DOHH2 (cell line): Measurements from ENCODE around the gene REG1B.

Experiments
- H3F3A ChIP-seq: fragments of 200-600 bp; sonication (generic), shearing (Covaris generic); 2 replicates; pipeline ENCODE4 v1.6.0; 2016; ENCODE audit warnings: antibody characterized with exemption, mild to moderate bottlenecking; ENCODE audit not compliant: control insufficient read depth, insufficient read depth
- H3K27ac ChIP-seq: fragments of 200-600 bp; sonication (generic); 2 replicates; pipeline ENCODE4 v1.5.1; 2014; ENCODE audit warnings: low read depth, mild to moderate bottlenecking, low read length, moderate library complexity
- H3K27me3 ChIP-seq: fragments of 200-600 bp; sonication (generic); 2 replicates; pipeline ENCODE4 v1.6.1; 2014; ENCODE audit warnings: mild to moderate bottlenecking, low read length, mixed read lengths; ENCODE audit not compliant: control insufficient read depth
- H3K36me3 ChIP-seq: fragments of 200-600 bp; sonication (generic); 2 replicates; pipeline ENCODE4 v1.6.1; 2014; ENCODE audit warnings: mild to moderate bottlenecking, low read length, moderate library complexity, mixed read lengths; ENCODE audit not compliant: control insufficient read depth
- H3K4me1 ChIP-seq: fragments of 200-600 bp; sonication (generic); 2 replicates; pipeline ENCODE4 v1.6.1; 2014; ENCODE audit warnings: mild to moderate bottlenecking, low read length, mixed read lengths; ENCODE audit not compliant: control insufficient read depth
- H3K4me2 ChIP-seq: fragments of 200-600 bp; sonication (generic); 2 replicates; pipeline ENCODE4 v1.6.0; 2014; ENCODE audit warnings: mild to moderate bottlenecking, low read length, moderate library complexity
- H3K4me3 ChIP-seq: fragments of 200-600 bp; sonication (generic); 2 replicates; pipeline ENCODE4 v1.5.1; 2014; ENCODE audit warnings: mild to moderate bottlenecking, low read length, mixed read lengths
- H3K79me2 ChIP-seq: fragments of 200-600 bp; sonication (generic); 2 replicates; pipeline ENCODE4 v1.6.1; 2014; ENCODE audit warnings: mild to moderate bottlenecking, low read length, mixed read lengths; ENCODE audit not compliant: control insufficient read depth
- H3K9me2 ChIP-seq: fragments of 200-600 bp; sonication (generic); replicated peaks from 2 replicates; pipeline ENCODE4 v1.6.1; 2014; ENCODE audit warnings: mild to moderate bottlenecking, low read length, mixed read lengths; ENCODE audit not compliant: control insufficient read depth
- H3K9me3 ChIP-seq: fragments of 200-600 bp; sonication (generic); 2 replicates; pipeline ENCODE4 v1.6.1; 2014; ENCODE audit warnings: antibody characterized with exemption, low read length, mixed read lengths; ENCODE audit not compliant: control insufficient read depth, insufficient read depth
- H4K20me1 ChIP-seq: fragments of 200-600 bp; sonication (generic); 2 replicates; pipeline ENCODE4 v1.6.0; 2014; ENCODE audit warnings: low read depth, mild to moderate bottlenecking, antibody characterized with exemption, low read length, moderate library complexity; ENCODE audit not compliant: control insufficient read depth, insufficient read depth
- EZH2phosphoT487 ChIP-seq: fragments of 200-600 bp; sonication (generic); IDR thresholded peaks from 2 replicates; pipeline ENCODE4 v1.6.1; 2017; ENCODE audit warnings: borderline replicate concordance, mild to moderate bottlenecking, antibody characterized with exemption, low read length, moderate library complexity, mixed read lengths
- TF ChIP-seq, protein P1 (sequence below): fragments of 200-600 bp; sonication (generic); IDR thresholded peaks from one replicate; pipeline ENCODE4 v1.5.1; 2014; ENCODE audit warnings: antibody characterized with exemption, mild to moderate bottlenecking, low read depth, low read length; ENCODE audit not compliant: poor library complexity, severe bottlenecking

Gene REG1B

GRCh38 chr2:79116997-79117928 lies 29.5 kb upstream of the REG1B start:
- Histone ChIP-seq H3K27ac (no peak overlapping the region), H3K4me2 (no peak overlapping the region), H3K9me3 (no peaks in the 10 kb centered on the region; the same call in 1 of the 2 replicates), H3K79me2 (no peaks in the 10 kb centered on the region), H3K4me1 (no peaks in the 10 kb centered on the region), H3K4me3 (no peak overlapping the region), H3K36me3 (no peaks in the 10 kb centered on the region), H3F3A (no peaks in the 10 kb centered on the region), H3K9me2 (no peaks in the 10 kb centered on the region), H4K20me1 (no peaks in the 10 kb centered on the region), H3K27me3 (no peaks in the 10 kb centered on the region)
- TF ChIP-seq EZH2phosphoT487 = no peak
- TF ChIP-seq, protein P1, sequence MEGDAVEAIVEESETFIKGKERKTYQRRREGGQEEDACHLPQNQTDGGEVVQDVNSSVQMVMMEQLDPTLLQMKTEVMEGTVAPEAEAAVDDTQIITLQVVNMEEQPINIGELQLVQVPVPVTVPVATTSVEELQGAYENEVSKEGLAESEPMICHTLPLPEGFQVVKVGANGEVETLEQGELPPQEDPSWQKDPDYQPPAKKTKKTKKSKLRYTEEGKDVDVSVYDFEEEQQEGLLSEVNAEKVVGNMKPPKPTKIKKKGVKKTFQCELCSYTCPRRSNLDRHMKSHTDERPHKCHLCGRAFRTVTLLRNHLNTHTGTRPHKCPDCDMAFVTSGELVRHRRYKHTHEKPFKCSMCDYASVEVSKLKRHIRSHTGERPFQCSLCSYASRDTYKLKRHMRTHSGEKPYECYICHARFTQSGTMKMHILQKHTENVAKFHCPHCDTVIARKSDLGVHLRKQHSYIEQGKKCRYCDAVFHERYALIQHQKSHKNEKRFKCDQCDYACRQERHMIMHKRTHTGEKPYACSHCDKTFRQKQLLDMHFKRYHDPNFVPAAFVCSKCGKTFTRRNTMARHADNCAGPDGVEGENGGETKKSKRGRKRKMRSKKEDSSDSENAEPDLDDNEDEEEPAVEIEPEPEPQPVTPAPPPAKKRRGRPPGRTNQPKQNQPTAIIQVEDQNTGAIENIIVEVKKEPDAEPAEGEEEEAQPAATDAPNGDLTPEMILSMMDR = no peak

- no peak for TF ChIP-seq EZH2phosphoT487
- Histone ChIP-seq H3K27ac (no peak overlapping the region), H3K4me1 (no peaks in the 10 kb centered on the region), H3F3A (no peaks in the 10 kb centered on the region), H3K4me3 (no peak overlapping the region), H3K27me3 (no peaks in the 10 kb centered on the region), H4K20me1 (no peaks in the 10 kb centered on the region), H3K36me3 (no peaks in the 10 kb centered on the region), H3K79me2 (no peaks in the 10 kb centered on the region), H3K9me3 (no peaks in the 10 kb centered on the region; the same call in 1 of the 2 replicates), H3K9me2 (no peaks in the 10 kb centered on the region), H3K4me2 (no peak overlapping the region)
Observed at GRCh38 chr2:79114797-79115494, 27.2 kb upstream of the REG1B start.

DNA sequence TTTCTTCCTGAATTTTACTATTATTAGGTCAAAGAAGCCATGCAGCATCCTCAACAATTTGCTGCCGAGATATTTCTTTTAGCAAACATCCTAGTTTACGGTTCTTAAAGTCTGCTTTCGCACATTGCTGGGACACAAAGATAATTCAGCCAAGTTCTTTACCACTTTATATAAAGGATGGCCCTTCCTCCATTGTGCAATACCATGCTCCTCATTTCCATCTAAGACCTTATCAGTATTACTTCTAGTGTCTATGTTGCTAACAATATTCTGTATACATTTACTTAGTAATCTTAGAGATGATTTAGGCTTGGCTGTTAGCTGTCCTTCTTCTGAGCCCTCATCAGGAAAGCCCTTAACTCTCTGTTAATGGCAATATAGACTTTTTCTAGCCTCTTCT lies 24.5 kb upstream of the REG1B start:
- H3K9me3 ChIP-seq = no peaks in the 10 kb centered on the region; the same call in 1 of the 2 replicates
- no peaks in the 10 kb centered on the region for H3K9me2 ChIP-seq
- H3K4me2 ChIP-seq = no peak overlapping the region
- TF ChIP-seq, protein P1 = no peak
- TF ChIP-seq EZH2phosphoT487 = no peak
- H3K4me3 ChIP-seq = no peak overlapping the region
- H3K36me3 ChIP-seq = no peaks in the 10 kb centered on the region
- no peak overlapping the region for H3K27ac ChIP-seq
- H3K27me3 ChIP-seq = no peaks in the 10 kb centered on the region
- no peaks in the 10 kb centered on the region for H3K4me1 ChIP-seq
- no peaks in the 10 kb centered on the region for H4K20me1 ChIP-seq
- H3K79me2 ChIP-seq = no peaks in the 10 kb centered on the region
- no peaks in the 10 kb centered on the region for H3F3A ChIP-seq

DNA sequence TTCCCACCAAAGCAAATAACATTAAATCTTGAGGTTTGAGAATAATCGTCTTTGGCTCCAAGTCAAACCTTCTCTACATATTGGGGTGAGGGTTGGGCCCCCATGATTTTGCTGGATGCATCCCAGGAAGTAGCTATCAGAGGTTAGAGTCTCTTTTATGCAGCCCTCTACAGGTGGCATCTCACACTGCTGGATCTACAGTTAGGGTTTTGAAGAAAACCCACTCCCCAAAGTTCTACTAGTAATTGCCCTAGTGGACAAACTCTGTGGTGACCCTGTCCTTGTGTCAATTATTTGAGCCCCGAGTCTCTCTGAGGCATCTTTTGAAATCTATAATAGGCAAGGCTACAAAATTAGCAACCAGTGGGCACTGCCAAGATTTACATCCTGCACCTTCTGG lies 17.5 kb upstream of the REG1B start:
- Histone ChIP-seq H3K27ac (no peak overlapping the region), H3K4me2 (no peak overlapping the region), H3K79me2 (no peaks in the 10 kb centered on the region), H3F3A (no peaks in the 10 kb centered on the region), H3K9me3 (no peaks in the 10 kb centered on the region), H4K20me1 (no peaks in the 10 kb centered on the region), H3K9me2 (no peaks in the 10 kb centered on the region), H3K27me3 (no peaks in the 10 kb centered on the region), H3K4me3 (no peak overlapping the region), H3K4me1 (no peaks in the 10 kb centered on the region), H3K36me3 (no peaks in the 10 kb centered on the region)
- TF ChIP-seq EZH2phosphoT487 = no peak
- TF ChIP-seq, protein P1 = no peak
